PFSK-1 (cell line): ENCODE measurements around the gene MT1F.

Experiments used
- FOXP2 ChIP-seq: optimal IDR thresholded peaks from 2 replicates; pipeline ENCODE3; 2011; ENCODE audit warnings: borderline replicate concordance, control low read depth, inconsistent platforms; ENCODE audit not compliant: insufficient read depth; ENCODE audit errors: extremely low read length, extremely low read depth
- POLR2AphosphoS5 ChIP-seq: IDR thresholded peaks from 2 replicates; pipeline ENCODE4 v1.6.1; 2012; ENCODE audit warnings: low read depth, mild to moderate bottlenecking, control low read depth, low read length, moderate library complexity
- SIN3A ChIP-seq: IDR thresholded peaks from 2 replicates; pipeline ENCODE4 v1.6.1; 2012; ENCODE audit warnings: mild to moderate bottlenecking, low read length, moderate library complexity, borderline replicate concordance; ENCODE audit not compliant: insufficient read depth
- TAF1 ChIP-seq: IDR thresholded peaks from 2 replicates; pipeline ENCODE4 v1.6.1; 2012; ENCODE audit warnings: low read length, control low read depth, borderline replicate concordance; ENCODE audit not compliant: insufficient read depth
- TF ChIP-seq, protein P1 (sequence below), 2 experiments: IDR thresholded peaks; 2 replicates each; pipeline versions ENCODE4 v1.6.1 to v1.8.0; 2011 to 2012; ENCODE audit warnings: low read depth in 2 of 2, low read length in 2 of 2, control low read depth in 1 of 2, inconsistent platforms in 1 of 2, mild to moderate bottlenecking in 1 of 2, moderate library complexity in 1 of 2; ENCODE audit not compliant: insufficient read depth in 1 of 2

The MT1F gene

DNA sequence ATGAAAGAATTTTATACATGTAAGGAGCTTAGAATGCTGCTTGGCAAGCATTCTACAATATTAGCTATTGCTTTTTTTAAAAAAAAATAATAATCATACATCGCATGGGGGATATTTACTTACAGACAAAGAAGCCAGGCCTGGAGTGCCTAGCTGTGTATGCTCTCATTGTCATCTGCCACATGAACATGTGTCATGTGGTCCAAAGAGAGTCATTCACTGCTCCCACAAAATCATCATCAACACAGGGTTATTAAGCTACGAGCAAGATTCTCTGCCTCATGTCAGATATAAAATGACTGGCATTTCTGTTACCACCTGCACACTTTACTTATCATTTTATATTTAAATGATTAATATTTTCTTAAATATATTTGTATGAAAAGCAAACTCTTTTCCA lies 34.1 kb upstream of the MT1F start:
- no peak for TF ChIP-seq FOXP2
- TF ChIP-seq POLR2AphosphoS5, result no peak
- no peak for TF ChIP-seq TAF1
- TF ChIP-seq, protein P1, sequence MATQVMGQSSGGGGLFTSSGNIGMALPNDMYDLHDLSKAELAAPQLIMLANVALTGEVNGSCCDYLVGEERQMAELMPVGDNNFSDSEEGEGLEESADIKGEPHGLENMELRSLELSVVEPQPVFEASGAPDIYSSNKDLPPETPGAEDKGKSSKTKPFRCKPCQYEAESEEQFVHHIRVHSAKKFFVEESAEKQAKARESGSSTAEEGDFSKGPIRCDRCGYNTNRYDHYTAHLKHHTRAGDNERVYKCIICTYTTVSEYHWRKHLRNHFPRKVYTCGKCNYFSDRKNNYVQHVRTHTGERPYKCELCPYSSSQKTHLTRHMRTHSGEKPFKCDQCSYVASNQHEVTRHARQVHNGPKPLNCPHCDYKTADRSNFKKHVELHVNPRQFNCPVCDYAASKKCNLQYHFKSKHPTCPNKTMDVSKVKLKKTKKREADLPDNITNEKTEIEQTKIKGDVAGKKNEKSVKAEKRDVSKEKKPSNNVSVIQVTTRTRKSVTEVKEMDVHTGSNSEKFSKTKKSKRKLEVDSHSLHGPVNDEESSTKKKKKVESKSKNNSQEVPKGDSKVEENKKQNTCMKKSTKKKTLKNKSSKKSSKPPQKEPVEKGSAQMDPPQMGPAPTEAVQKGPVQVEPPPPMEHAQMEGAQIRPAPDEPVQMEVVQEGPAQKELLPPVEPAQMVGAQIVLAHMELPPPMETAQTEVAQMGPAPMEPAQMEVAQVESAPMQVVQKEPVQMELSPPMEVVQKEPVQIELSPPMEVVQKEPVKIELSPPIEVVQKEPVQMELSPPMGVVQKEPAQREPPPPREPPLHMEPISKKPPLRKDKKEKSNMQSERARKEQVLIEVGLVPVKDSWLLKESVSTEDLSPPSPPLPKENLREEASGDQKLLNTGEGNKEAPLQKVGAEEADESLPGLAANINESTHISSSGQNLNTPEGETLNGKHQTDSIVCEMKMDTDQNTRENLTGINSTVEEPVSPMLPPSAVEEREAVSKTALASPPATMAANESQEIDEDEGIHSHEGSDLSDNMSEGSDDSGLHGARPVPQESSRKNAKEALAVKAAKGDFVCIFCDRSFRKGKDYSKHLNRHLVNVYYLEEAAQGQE (IDR thresholded peaks at IDR 0.05; ENCODE audit: insufficient read depth in 1 of 2, low read depth in 2 of 2, low read length in 2 of 2), result no peak
- no peak for TF ChIP-seq SIN3A

DNA sequence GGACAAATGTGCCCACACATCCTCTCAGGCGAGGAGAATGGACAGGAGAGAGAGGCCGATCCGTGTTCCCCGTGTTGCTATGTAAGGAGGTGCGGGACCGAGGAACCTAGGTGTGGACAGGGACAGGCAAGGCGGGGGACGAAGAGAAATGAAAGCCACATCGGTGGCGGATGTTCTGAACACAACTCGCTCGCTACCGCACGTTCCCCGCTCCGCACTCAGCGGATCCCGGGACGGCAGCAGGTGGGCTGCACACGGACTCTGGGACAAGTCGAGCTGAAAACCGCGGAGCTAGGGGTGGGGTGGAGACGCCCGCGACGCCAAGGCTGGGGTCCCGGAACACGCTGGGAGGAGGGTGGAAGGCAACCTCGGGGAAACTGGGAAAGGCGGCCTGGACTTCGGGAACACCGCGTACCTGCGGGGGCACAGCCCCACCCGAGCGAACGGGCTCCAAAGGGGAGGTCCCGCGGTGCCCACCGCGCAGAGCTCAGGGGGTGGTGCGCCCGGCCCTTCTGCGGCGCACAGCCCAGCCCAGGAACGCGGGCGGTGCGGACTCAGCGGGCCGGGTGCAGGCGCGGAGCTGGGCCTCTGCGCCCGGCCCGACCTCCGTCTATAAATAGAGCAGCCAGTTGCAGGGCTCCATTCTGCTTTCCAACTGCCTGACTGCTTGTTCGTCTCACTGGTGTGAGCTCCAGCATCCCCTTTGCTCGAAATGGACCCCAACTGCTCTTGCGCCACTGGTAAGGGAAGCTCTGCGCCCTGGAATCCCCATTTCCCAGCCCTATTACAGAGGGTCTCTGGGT lies 32.4 kb upstream of the MT1F start, which contains the start of gene MT1E:
TSS of gene MT1E (plus strand) at position 642 of the 803 bp plus-strand sequence. CDS start at position 713, 71 bp downstream.
- TF ChIP-seq SIN3A (no peak), TAF1 (no peak), POLR2AphosphoS5 (no peak), FOXP2 (no peak)
- TF ChIP-seq, protein P1 (IDR thresholded peaks at IDR 0.05; ENCODE audit: insufficient read depth in 1 of 2, low read depth in 2 of 2, low read length in 2 of 2), result no peak

DNA sequence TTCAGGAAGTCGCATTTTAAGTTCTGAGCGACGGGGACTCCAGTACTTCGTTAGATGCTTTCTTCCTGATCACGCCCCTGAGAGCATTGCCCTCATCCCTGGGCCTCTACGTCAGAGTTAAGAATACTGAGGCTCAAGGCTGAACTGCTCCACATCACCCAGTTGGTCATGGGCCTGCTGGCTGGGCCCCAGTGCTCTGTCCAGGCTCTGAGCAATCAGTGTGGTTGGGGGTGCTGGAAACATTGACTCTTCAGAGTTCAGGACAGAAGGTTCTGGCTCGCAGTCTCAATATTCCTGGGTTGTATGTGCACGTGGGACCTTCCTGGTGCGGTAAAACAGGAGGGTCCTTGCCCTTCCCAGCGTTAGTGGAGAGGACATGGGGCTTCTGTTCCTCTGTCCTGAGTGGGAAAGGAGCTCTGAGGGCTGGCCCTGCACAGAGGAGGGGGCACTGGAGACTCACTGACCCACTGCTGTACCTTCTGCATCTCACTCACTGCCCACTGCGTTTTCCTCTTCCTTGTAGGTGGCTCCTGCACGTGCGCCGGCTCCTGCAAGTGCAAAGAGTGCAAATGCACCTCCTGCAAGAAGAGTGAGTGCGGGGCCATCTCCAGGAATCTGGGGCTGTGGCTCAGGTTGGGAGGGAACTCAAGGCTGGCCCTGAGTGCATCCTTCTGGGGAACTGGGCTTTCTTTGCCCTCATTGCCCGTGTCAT lies 31.7 kb upstream of the MT1F start:
- TF ChIP-seq POLR2AphosphoS5 (no peak), FOXP2 (no peak), SIN3A (no peak), TAF1 (no peak)
- TF ChIP-seq, protein P1 (IDR thresholded peaks at IDR 0.05; ENCODE audit: insufficient read depth in 1 of 2, low read depth in 2 of 2, low read length in 2 of 2), result no peak

- TF ChIP-seq TAF1, result no peak
- TF ChIP-seq SIN3A, result no peak
- TF ChIP-seq POLR2AphosphoS5, result no peak
- TF ChIP-seq FOXP2, result no peak
- TF ChIP-seq, protein P1 (IDR thresholded peaks at IDR 0.05; ENCODE audit: insufficient read depth in 1 of 2, low read depth in 2 of 2, low read length in 2 of 2), result no peak
Observed at GRCh38 chr16:56626685-56627084, 31.1 kb upstream of the MT1F start.
